BE2C (cell line): ENCODE data around the gene CISH.

Experiments used
- DNase-seq: peaks from one replicate; pipeline ENCODE4 v3.0.0-alpha.2; 2020
- H3K27me3 ChIP-seq: fragments of 250-450 bp; sonication (Bioruptor Pico); 2 replicates; pipeline ENCODE4 v1.5.1; 2020; ENCODE audit warnings: mild to moderate bottlenecking
- H3K36me3 ChIP-seq: fragments of 250-450 bp; sonication (Bioruptor Pico); 2 replicates; pipeline ENCODE4 v1.5.1; 2020; ENCODE audit warnings: mild to moderate bottlenecking
- H3K4me1 ChIP-seq: fragments of 250-450 bp; sonication (Bioruptor Pico); 2 replicates; pipeline ENCODE4 v1.5.1; 2020
- H3K4me3 ChIP-seq: 2 replicates; pipeline ENCODE4 v1.5.1; 2011; ENCODE audit warnings: low read depth, low read length
- H3K9me3 ChIP-seq: fragments of 250-450 bp; sonication (Bioruptor Pico); 2 replicates; pipeline ENCODE4 v1.5.1; 2020
- CTCF ChIP-seq: IDR thresholded peaks from 2 replicates; pipeline ENCODE4 v1.5.1; 2012; ENCODE audit warnings: mild to moderate bottlenecking, low read depth, low read length

CISH gene

GRCh38 chr3:50644561-50644960 lies 33.0 kb upstream of the CISH start:
- H3K9me3 ChIP-seq, result no peaks in the 10 kb centered on the region
- peaks cover 5% of the 10 kb centered on the region for H3K4me1 ChIP-seq
- H3K27me3 ChIP-seq, result no peaks in the 10 kb centered on the region
- no peak for DNase-seq
- TF ChIP-seq CTCF, result no peak
- H3K36me3 ChIP-seq, result no peaks in the 10 kb centered on the region
- H3K4me3 ChIP-seq, result no peak overlapping the region

GRCh38 chr3:50642382-50642781 lies 30.8 kb upstream of the CISH start:
- no peak overlapping the region for H3K4me3 ChIP-seq
- no peak for TF ChIP-seq CTCF
- H3K9me3 ChIP-seq, result no peaks in the 10 kb centered on the region
- no peaks in the 10 kb centered on the region for H3K36me3 ChIP-seq
- DNase-seq, result no peak
- no peaks in the 10 kb centered on the region for H3K4me1 ChIP-seq
- no peaks in the 10 kb centered on the region for H3K27me3 ChIP-seq

- no peak overlapping the region for H3K4me3 ChIP-seq
- H3K27me3 ChIP-seq, result no peaks in the 10 kb centered on the region
- no peaks in the 10 kb centered on the region for H3K9me3 ChIP-seq
- DNase-seq, result no peak
- H3K36me3 ChIP-seq, result no peaks in the 10 kb centered on the region
- no peak for TF ChIP-seq CTCF
- no peaks in the 10 kb centered on the region for H3K4me1 ChIP-seq
Measured at GRCh38 chr3:50639055-50639494, 27.5 kb upstream of the CISH start.

- Histone ChIP-seq H3K4me3 (no peak overlapping the region), H3K4me1 (no peaks in the 10 kb centered on the region), H3K9me3 (no peaks in the 10 kb centered on the region), H3K27me3 (no peaks in the 10 kb centered on the region), H3K36me3 (no peaks in the 10 kb centered on the region)
- no peak for DNase-seq
- no peak for TF ChIP-seq CTCF
Measured at GRCh38 chr3:50637945-50638344, 26.4 kb upstream of the CISH start.

GRCh38 chr3:50637011-50637410 lies 25.4 kb upstream of the CISH start:
- no peaks in the 10 kb centered on the region for H3K9me3 ChIP-seq
- DNase-seq, result no peak
- H3K36me3 ChIP-seq, result no peaks in the 10 kb centered on the region
- H3K27me3 ChIP-seq, result no peaks in the 10 kb centered on the region
- no peak for TF ChIP-seq CTCF
- peaks cover 9% of the 10 kb centered on the region; the same call in 1 of the 2 replicates for H3K4me1 ChIP-seq
- H3K4me3 ChIP-seq, result no peak overlapping the region

- peaks cover 20% of the 10 kb centered on the region for H3K4me1 ChIP-seq
- no peaks in the 10 kb centered on the region for H3K27me3 ChIP-seq
- H3K4me3 ChIP-seq, result no peak overlapping the region
- DNase-seq, result no peak
- H3K36me3 ChIP-seq, result no peaks in the 10 kb centered on the region
- TF ChIP-seq CTCF, result no peak
- no peaks in the 10 kb centered on the region for H3K9me3 ChIP-seq
Measured at GRCh38 chr3:50635066-50635465, 23.5 kb upstream of the CISH start.
